Kidney capillary endothelial cell (primary cell): ENCODE measurements around the gene SPATA31C2.
"Not testable (repeated sequence)": the region's sequence is repeated elsewhere in the genome, so short reads cannot be mapped to it uniquely, and the experiment has no call there.

Experiments used
- DNase-seq: peaks from one replicate; pipeline ENCODE4 v3.0.0-alpha.2; 2018; ENCODE audit warnings: low spot score

Gene SPATA31C2

GRCh38 chr9:88123413-88123812, 14.9 kb downstream of the SPATA31C2 start:
- not testable (repeated sequence) for DNase-seq

GRCh38 chr9:88118121-88118520, 20.2 kb downstream of the SPATA31C2 start:
- DNase-seq, result not testable (repeated sequence)

GRCh38 chr9:88114968-88115612, 23.2 kb downstream of the SPATA31C2 start:
- DNase-seq, result not testable (repeated sequence)

- DNase-seq, result not testable (repeated sequence)
Observed at GRCh38 chr9:88114283-88114967, 23.9 kb downstream of the SPATA31C2 start.

GRCh38 chr9:88113156-88114130, 24.8 kb downstream of the SPATA31C2 start:
- not testable (repeated sequence) for DNase-seq

- DNase-seq, result no peak
Observed at GRCh38 chr9:88110026-88110425, 28.2 kb downstream of the SPATA31C2 start.

- no peak for DNase-seq
Observed at GRCh38 chr9:88108779-88109178, 29.5 kb downstream of the SPATA31C2 start.

GRCh38 chr9:88106492-88106891, 31.8 kb downstream of the SPATA31C2 start:
- no peak for DNase-seq

- no peak for DNase-seq
Observed at GRCh38 chr9:88092797-88093331, 45.4 kb downstream of the SPATA31C2 start.

GRCh38 chr9:88090151-88090581, 48.1 kb downstream of the SPATA31C2 start:
- no peak for DNase-seq

- DNase-seq, result no peak
Observed at GRCh38 chr9:88087906-88088305, 50.4 kb downstream of the SPATA31C2 start.

- DNase-seq, result no peak
Observed at GRCh38 chr9:88085476-88085875, 52.8 kb downstream of the SPATA31C2 start.

GRCh38 chr9:88084357-88085183, 53.7 kb downstream of the SPATA31C2 start:
- no peak for DNase-seq
